ENCODE data around the gene EEIG1.
A peak's percentile ranks its signal among the peaks of the same experiment; 100 is the strongest.
"Not testable (repeated sequence)": the region's sequence is repeated elsewhere in the genome, so short reads cannot be mapped to it uniquely, and the experiment has no call there.

The EEIG1 gene

GRCh38 chr9:127980706-127981558 lies at the start of gene EEIG1:
Gene EEIG1, minus strand, starts transcription at chr9:127980989. Its CDS starts 852 bp downstream, at chr9:127980137.
- H3K27ac ChIP-seq, result peak within 1 kb of the TSS; percentile 77
- no peak for DNase-seq (ENCODE audit: low read depth, low spot score)

- no peak overlapping the region for H3K27ac ChIP-seq
- no peak for DNase-seq (ENCODE audit: low read depth, low spot score)
Measured at GRCh38 chr9:128027705-128028104, 46.9 kb upstream of the EEIG1 start.

GRCh38 chr9:128026773-128027541 lies 46.2 kb upstream of the EEIG1 start:
- no peak overlapping the region for H3K27ac ChIP-seq
- DNase-seq (ENCODE audit: low read depth, low spot score), result no peak

GRCh38 chr9:128026255-128026772 lies 45.5 kb upstream of the EEIG1 start:
- H3K27ac ChIP-seq, result no peak overlapping the region

GRCh38 chr9:128025736-128026135 lies 44.9 kb upstream of the EEIG1 start:
- DNase-seq (ENCODE audit: low read depth, low spot score), result no peak
- H3K27ac ChIP-seq, result no peak overlapping the region

More at GRCh38 chr9:128026255-128026772, 45.5 kb upstream of the EEIG1 start:
- no peak for DNase-seq (ENCODE audit: low read depth, low spot score)

GRCh38 chr9:128024761-128025308 lies 44.0 kb upstream of the EEIG1 start:
- H3K27ac ChIP-seq, result no peak overlapping the region
- DNase-seq (ENCODE audit: low read depth, low spot score), result no peak

GRCh38 chr9:128023671-128024070 lies 42.9 kb upstream of the EEIG1 start:
- DNase-seq (ENCODE audit: low read depth, low spot score); H3K27ac ChIP-seq: not testable (repeated sequence)

GRCh38 chr9:128022886-128023285 lies 42.1 kb upstream of the EEIG1 start:
- DNase-seq (ENCODE audit: low read depth, low spot score), result no peak
- H3K27ac ChIP-seq, result no peak overlapping the region

- no peak overlapping the region for H3K27ac ChIP-seq
- no peak for DNase-seq (ENCODE audit: low read depth, low spot score)
Measured at GRCh38 chr9:128021098-128021497, 40.3 kb upstream of the EEIG1 start.

- H3K27ac ChIP-seq, result no peak overlapping the region
- DNase-seq (ENCODE audit: low read depth, low spot score), result no peak
Measured at GRCh38 chr9:128020692-128021091, 39.9 kb upstream of the EEIG1 start.

- no peak overlapping the region for H3K27ac ChIP-seq
- DNase-seq (ENCODE audit: low read depth, low spot score), result no peak
Measured at GRCh38 chr9:128015696-128016095, 34.9 kb upstream of the EEIG1 start.

GRCh38 chr9:128011071-128011817 lies 30.5 kb upstream of the EEIG1 start:
- H3K27ac ChIP-seq, result no peak overlapping the region
- DNase-seq (ENCODE audit: low read depth, low spot score), result no peak

- no peak overlapping the region for H3K27ac ChIP-seq
- no peak for DNase-seq (ENCODE audit: low read depth, low spot score)
Measured at GRCh38 chr9:128009639-128010038, 28.9 kb upstream of the EEIG1 start.

- no peak overlapping the region for H3K27ac ChIP-seq
Measured at GRCh38 chr9:128008171-128008570, 27.4 kb upstream of the EEIG1 start.

GRCh38 chr9:128007566-128008138 lies 26.9 kb upstream of the EEIG1 start:
- no peak for DNase-seq (ENCODE audit: low read depth, low spot score)
- H3K27ac ChIP-seq, result peak overlapping the region; percentile 36

More at GRCh38 chr9:128008171-128008570, 27.4 kb upstream of the EEIG1 start:
- no peak for DNase-seq (ENCODE audit: low read depth, low spot score)

GRCh38 chr9:128006332-128006996 lies 25.7 kb upstream of the EEIG1 start:
- peak overlapping the region; percentile 36 for H3K27ac ChIP-seq
- DNase-seq (ENCODE audit: low read depth, low spot score), result no peak

- no peak overlapping the region for H3K27ac ChIP-seq
- no peak for DNase-seq (ENCODE audit: low read depth, low spot score)
Measured at GRCh38 chr9:128005923-128006322, 25.1 kb upstream of the EEIG1 start.

GRCh38 chr9:128003966-128004604 lies 23.3 kb upstream of the EEIG1 start:
- no peak for DNase-seq (ENCODE audit: low read depth, low spot score)
- no peak overlapping the region for H3K27ac ChIP-seq

- no peak for DNase-seq (ENCODE audit: low read depth, low spot score)
Measured at GRCh38 chr9:128002959-128003358, 22.2 kb upstream of the EEIG1 start.

More at GRCh38 chr9:128002959-128003358, 22.2 kb upstream of the EEIG1 start:
- H3K27ac ChIP-seq, result no peak overlapping the region
